Gastroesophageal sphincter (tissue), 4 donors: ENCODE results near the gene UAP1. TPM values are rescaled to one million over a fixed set of nuclear protein-coding genes. Genes with fewer than 3 reads are reported as not detected.
A peak's percentile ranks its signal among the peaks of the same experiment; 100 is the strongest.

Source experiments
- ATAC-seq: fragments of 150-250 bp; one replicate; pipeline ENCODE4 v1.9.1; 2016; ENCODE audit warnings: mild to moderate bottlenecking, moderate library complexity
- H3K27ac ChIP-seq, 4 donors: fragments of 200-600 bp; sonication (generic) in 3 of 4; 1 replicate in 3 of 4; 2 replicates in 1 of 4; pipeline ENCODE4 v1.5.1; 2016 to 2019
- H3K27me3 ChIP-seq: fragments of 200-600 bp; sonication (generic); one replicate; pipeline ENCODE4 v1.5.1; 2019
- H3K36me3 ChIP-seq, 2 donors: fragments of 200-600 bp; sonication (generic); one replicate each; pipeline ENCODE4 v1.5.1; 2019; ENCODE audit warnings: control low read depth in 1 of 2
- H3K4me1 ChIP-seq, 3 donors: fragments of 200-600 bp; sonication (generic); 1 replicate in 2 of 3; 2 replicates in 1 of 3; pipeline ENCODE4 v1.5.1; 2016 to 2019; ENCODE audit warnings: control low read depth in 2 of 3
- H3K4me3 ChIP-seq, 2 donors: fragments of 200-600 bp; sonication (generic); one replicate each; pipeline ENCODE4 v1.5.1; 2019; ENCODE audit warnings: mild to moderate bottlenecking in 1 of 2, moderate library complexity in 1 of 2
- H3K9me3 ChIP-seq, 3 donors: fragments of 200-600 bp; sonication (generic); one replicate each; pipeline ENCODE4 v1.5.1; 2017 to 2019; ENCODE audit warnings: control low read depth in 2 of 3
- CTCF ChIP-seq, 4 experiments: fragments of 200-600 bp in 2 of 4; fragments of 450-650 bp in 2 of 4; sonication (generic) in 1 of 4; IDR thresholded peaks; one replicate each; pipeline ENCODE4 v1.5.1; 2017 to 2019; ENCODE audit warnings: antibody characterized with exemption in 4 of 4, mild to moderate bottlenecking in 2 of 4, moderate library complexity in 2 of 4
- EP300 ChIP-seq: sonication (generic); formaldehyde crosslinking; IDR thresholded peaks from one replicate; pipeline ENCODE4 v1.6.1; 2017; ENCODE audit warnings: antibody characterized with exemption, mild to moderate bottlenecking
- POLR2A ChIP-seq, 2 donors: fragments of 450-650 bp; IDR thresholded peaks; one replicate each; pipeline ENCODE4 v1.6.1; 2017; ENCODE audit warnings: antibody characterized with exemption in 2 of 2, mild to moderate bottlenecking in 2 of 2, moderate library complexity in 1 of 2
- POLR2AphosphoS5 ChIP-seq: sonication (generic); formaldehyde crosslinking; IDR thresholded peaks from one replicate; pipeline ENCODE4 v1.6.1; 2017; ENCODE audit warnings: antibody characterized with exemption
- WGBS, 2 donors: methylation state at CpG; one replicate each; pipeline ENCODE4 v1.1.5; 2018; ENCODE audit warnings: low coverage in 1 of 2; 5-methylcytosine and 5-hydroxymethylcytosine counted together
- total RNA-seq, 4 donors: library from RNA; depleted of rRNA; stranded (reverse); fragments of >200 nt; gene quantifications; one replicate each; pipeline ENCODE4 v1.1.0, GENCODE V29; 2016

UAP1 gene
- total RNA-seq, 4 donors from 2014 or later, result 60.7 to 194 (median 102) TPM

GRCh38 chr1:162562470-162562828 lies 927 bp downstream of the UAP1 start:
- no peak for ATAC-seq
- 35 to 38% methylated on average over 4 to 5 of the region's 5 CpGs for WGBS, 2 donors
- Histone ChIP-seq H3K27me3 (no peaks in the 10 kb centered on the region), H3K36me3 (peaks cover 0 to 16% of the 10 kb centered on the region in 2 donors), H3K4me3 (peak overlapping the region; percentile 49 to 95), H3K4me1 (peaks cover 6 to 52% (median 6%) of the 10 kb centered on the region in 3 donors), H3K9me3 (no peaks in the 10 kb centered on the region), H3K27ac (peak overlapping the region; percentile 90 to 99 (median 97))
- TF ChIP-seq POLR2AphosphoS5 (peak; percentile 29), EP300 (no peak), POLR2A (IDR thresholded peaks at IDR 0.05) (no peak)

GRCh38 chr1:162564762-162565218 lies 3.3 kb downstream of the UAP1 start:
- Histone ChIP-seq H3K4me3 (peak overlapping the region in 1 of 2 donors; percentile 95), H3K9me3 (no peaks in the 10 kb centered on the region), H3K4me1 (peaks cover 8 to 69% (median 9%) of the 10 kb centered on the region in 3 donors), H3K36me3 (peaks cover 0 to 24% of the 10 kb centered on the region in 2 donors), H3K27me3 (no peaks in the 10 kb centered on the region), H3K27ac (peak overlapping the region in 1 of 4 donors; percentile 99)
- no peak for TF ChIP-seq POLR2AphosphoS5
- TF ChIP-seq POLR2A (IDR thresholded peaks at IDR 0.05), result no peak
- no peak for TF ChIP-seq CTCF (IDR thresholded peaks at IDR 0.05)
- no peak for TF ChIP-seq EP300
- 78 to 85% methylated on average over 5 of the region's 5 CpGs for WGBS, 2 donors
- no peak for ATAC-seq

- ATAC-seq, result no peak
- peaks cover 4 to 67% (median 6%) of the 10 kb centered on the region in 3 donors for H3K4me1 ChIP-seq
- no peaks in the 10 kb centered on the region for H3K9me3 ChIP-seq
- H3K4me3 ChIP-seq, result no peak overlapping the region
- no peak overlapping the region for H3K27ac ChIP-seq
- peaks cover 0 to 24% of the 10 kb centered on the region in 2 donors for H3K36me3 ChIP-seq
- H3K27me3 ChIP-seq, result no peaks in the 10 kb centered on the region
- TF ChIP-seq POLR2AphosphoS5, result no peak
- TF ChIP-seq CTCF (IDR thresholded peaks at IDR 0.05), result no peak
- no peak for TF ChIP-seq POLR2A (IDR thresholded peaks at IDR 0.05)
- TF ChIP-seq EP300, result no peak
Observed at GRCh38 chr1:162565460-162565859, 3.9 kb downstream of the UAP1 start.

GRCh38 chr1:162566870-162567269 lies 5.3 kb downstream of the UAP1 start:
- no peaks in the 10 kb centered on the region for H3K27me3 ChIP-seq
- peaks cover 0 to 24% of the 10 kb centered on the region in 2 donors for H3K36me3 ChIP-seq
- peaks cover 2 to 76% (median 6%) of the 10 kb centered on the region in 3 donors for H3K4me1 ChIP-seq
- no peak overlapping the region for H3K4me3 ChIP-seq
- ATAC-seq, result no peak
- WGBS, 2 donors, result 90 to 100% methylated on average over 1 of the region's 1 CpG
- no peaks in the 10 kb centered on the region for H3K9me3 ChIP-seq
- TF ChIP-seq POLR2A (IDR thresholded peaks at IDR 0.05), result no peak
- TF ChIP-seq EP300, result no peak
- TF ChIP-seq POLR2AphosphoS5, result no peak
- TF ChIP-seq CTCF (IDR thresholded peaks at IDR 0.05), result no peak
- H3K27ac ChIP-seq, result no peak overlapping the region

GRCh38 chr1:162568802-162569201 lies 7.3 kb downstream of the UAP1 start:
- no peak for ATAC-seq
- no peak overlapping the region for H3K4me3 ChIP-seq
- H3K27ac ChIP-seq, result no peak overlapping the region
- H3K4me1 ChIP-seq, result peaks cover 5 to 78% (median 6%) of the 10 kb centered on the region in 3 donors
- H3K9me3 ChIP-seq, result no peaks in the 10 kb centered on the region
- WGBS, 2 donors, result 29 to 55% methylated on average over 4 of the region's 4 CpGs
- peaks cover 0 to 24% of the 10 kb centered on the region in 2 donors for H3K36me3 ChIP-seq
- TF ChIP-seq EP300 (no peak), POLR2AphosphoS5 (no peak), POLR2A (IDR thresholded peaks at IDR 0.05) (no peak), CTCF (IDR thresholded peaks at IDR 0.05) (no peak)
- no peaks in the 10 kb centered on the region for H3K27me3 ChIP-seq
